ENCODE data around the gene TMEM242.

- TF ChIP-seq CTCF (IDR thresholded peaks at IDR 0.05; ENCODE audit: extremely low read depth in 1 of 2, insufficient read depth in 1 of 2, low read depth in 1 of 2, low read length in 2 of 2), result no peak
- TF ChIP-seq EZH2 (IDR thresholded peaks at IDR 0.05; ENCODE audit: borderline replicate concordance, low read depth, low read length, severe bottlenecking), result no peak
- no peak for TF ChIP-seq POLR2A (IDR thresholded peaks at IDR 0.05; ENCODE audit: low read depth, low read length)
- no peak for TF ChIP-seq MYC (IDR thresholded peaks at IDR 0.05; ENCODE audit: low read depth, low read length)
- no peak for TF ChIP-seq POLR2AphosphoS5 (IDR thresholded peaks at IDR 0.05; ENCODE audit: insufficient read depth, low read depth, low read length)
- no peak for TF ChIP-seq MAX (IDR thresholded peaks at IDR 0.05; ENCODE audit: insufficient read depth, insufficient read length)
- TF ChIP-seq JUN (IDR thresholded peaks at IDR 0.05; ENCODE audit: borderline replicate concordance, insufficient read depth, insufficient read length, low read depth), result no peak
- TF ChIP-seq GATA2 (IDR thresholded peaks at IDR 0.05; ENCODE audit: insufficient read depth, insufficient read length, low read depth, low read length), result no peak
- TF ChIP-seq FOS (IDR thresholded peaks at IDR 0.05; ENCODE audit: borderline replicate concordance, insufficient read depth, low read length), result no peak
These were observed 64.4 kb downstream of the TMEM242 start for GRCh38 chr6:157258878-157259277.

All from endothelial cell of umbilical vein (primary cell).